Uterus (tissue), 2 donors: ENCODE results near the gene KCNQ5.

Experiments used
- CTCF ChIP-seq, 4 experiments: fragments of 200-600 bp in 2 of 4; fragments of 450-650 bp in 2 of 4; sonication (generic) in 2 of 4; IDR thresholded peaks; one replicate each; pipeline ENCODE4 v1.5.1; 2016 to 2019; ENCODE audit warnings: antibody characterized with exemption in 4 of 4, mild to moderate bottlenecking in 2 of 4, moderate library complexity in 1 of 4
- POLR2A ChIP-seq, 2 donors: fragments of 450-650 bp; IDR thresholded peaks; one replicate each; pipeline ENCODE4 v1.6.1; 2016; ENCODE audit warnings: antibody characterized with exemption in 2 of 2, mild to moderate bottlenecking in 1 of 2, moderate library complexity in 1 of 2

- TF ChIP-seq CTCF (IDR thresholded peaks at IDR 0.05) (no peak), POLR2A (IDR thresholded peaks at IDR 0.05) (no peak)
These were observed 198.3 kb downstream of the KCNQ5 start for GRCh38 chr6:72820153-72820552.
